HepG2 (cell line): ENCODE measurements around the gene RNASE12. TPM values are rescaled to one million over a fixed set of nuclear protein-coding genes. Genes with fewer than 3 reads are reported as not detected.
A peak's percentile ranks its signal among the peaks of the same experiment; 100 is the strongest.

Experiments
- AGO1 ChIP-seq: fragments of 200-400 bp; formaldehyde crosslinking; IDR thresholded peaks from 2 replicates; pipeline ENCODE4 v1.6.1; 2017; ENCODE audit warnings: mild to moderate bottlenecking, low read depth, low read length, moderate library complexity; ENCODE audit not compliant: poor library complexity, severe bottlenecking
- CENPT ChIP-seq: sonication (generic); formaldehyde crosslinking; IDR thresholded peaks from 2 replicates; pipeline ENCODE4 v1.8.0; 2022; ENCODE audit warnings: low read depth, mild to moderate bottlenecking, moderate library complexity, missing genetic modification reagents
- FOXO1 ChIP-seq: sonication (generic); formaldehyde crosslinking; IDR thresholded peaks from 2 replicates; pipeline ENCODE4 v1.4.0; 2020; ENCODE audit warnings: missing genetic modification reagents
- IKZF5 ChIP-seq: IDR thresholded peaks from 2 replicates; pipeline ENCODE4 v1.6.1; 2018; ENCODE audit warnings: missing genetic modification reagents, mild to moderate bottlenecking, missing compliant biosample characterization
- MED13 ChIP-seq: sonication (generic); formaldehyde crosslinking; IDR thresholded peaks from 2 replicates; pipeline ENCODE4 v1.5.0; 2020; ENCODE audit warnings: missing genetic modification reagents
- NKX3-1 ChIP-seq: sonication (generic); formaldehyde crosslinking; IDR thresholded peaks from 2 replicates; pipeline ENCODE4 v1.5.0; 2020; ENCODE audit warnings: missing genetic modification reagents
- NR2F6 ChIP-seq, 2 experiments: IDR thresholded peaks; 2 replicates each; pipeline ENCODE4 v1.6.1; 2016; ENCODE audit warnings: antibody characterized with exemption in 1 of 2, mild to moderate bottlenecking in 1 of 2
- SUZ12 ChIP-seq: fragments of 150-350 bp; IDR thresholded peaks from 2 replicates; pipeline ENCODE4 v1.6.1; 2014; ENCODE audit warnings: low read depth, low read length
- ZNF33B ChIP-seq: sonication (generic); formaldehyde crosslinking; IDR thresholded peaks from 2 replicates; pipeline ENCODE4 v1.5.1; 2020; ENCODE audit warnings: mild to moderate bottlenecking, missing genetic modification reagents
- ZNF496 ChIP-seq: sonication (generic); formaldehyde crosslinking; IDR thresholded peaks from 2 replicates; pipeline ENCODE4 v1.8.1; 2023; ENCODE audit warnings: mild to moderate bottlenecking, moderate library complexity, missing genetic modification reagents; ENCODE audit not compliant: insufficient replicate concordance
- ZNF543 ChIP-seq: sonication (generic); formaldehyde crosslinking; IDR thresholded peaks from 2 replicates; pipeline ENCODE4 v1.4.0; 2020; ENCODE audit warnings: mild to moderate bottlenecking, missing genetic modification reagents
- ZNF550 ChIP-seq: sonication (generic); formaldehyde crosslinking; IDR thresholded peaks from 2 replicates; pipeline ENCODE4 v1.4.0; 2020; ENCODE audit warnings: mild to moderate bottlenecking, missing genetic modification reagents, borderline replicate concordance
- ZNF598 ChIP-seq: sonication (generic); formaldehyde crosslinking; IDR thresholded peaks from 2 replicates; pipeline ENCODE4 v1.5.1; 2020; ENCODE audit warnings: mild to moderate bottlenecking, missing genetic modification reagents, borderline replicate concordance
- ZNF879 ChIP-seq: sonication (generic); formaldehyde crosslinking; IDR thresholded peaks from 2 replicates; pipeline ENCODE4 v1.8.1; 2023; ENCODE audit warnings: missing genetic modification reagents
- ZNF883 ChIP-seq: sonication (generic); formaldehyde crosslinking; IDR thresholded peaks from 2 replicates; pipeline ENCODE4 v1.5.1; 2020; ENCODE audit warnings: mild to moderate bottlenecking, missing genetic modification reagents; ENCODE audit errors: not compliant biosample characterization
- ZSCAN25 ChIP-seq: sonication (generic); formaldehyde crosslinking; IDR thresholded peaks from 2 replicates; pipeline ENCODE4 v1.8.0; 2022; ENCODE audit warnings: mild to moderate bottlenecking, missing genetic modification reagents
- polyA plus RNA-seq, 8 experiments: library from polyadenylated mRNA; depleted of rRNA in 3 of 8; stranded (reverse) in 7 of 8; unstranded in 1 of 8; fragments of >200 nt; fragmentation: Illumina TruSeq in 4 of 8; extraction: Trizol in 4 of 8; gene quantifications; 2 replicates each; pipeline versions ENCODE4 v1.2.1 to v1.2.3, GENCODE V29; 2011 to 2016; ENCODE audit warnings: low read depth in 4 of 8, missing spikeins in 1 of 8, mixed read lengths in 1 of 8; ENCODE audit not compliant: insufficient read depth in 1 of 8
- total RNA-seq, 5 experiments: library from RNA; depleted of rRNA; stranded (reverse); fragments of >200 nt; fragmentation: Illumina TruSeq; extraction: Trizol; gene quantifications; 2 replicates each; pipeline ENCODE4 v1.2.3, GENCODE V29; 2016; ENCODE audit warnings: low read depth in 1 of 5
- TF ChIP-seq, protein P1 (sequence below): sonication (generic); formaldehyde crosslinking; IDR thresholded peaks from 2 replicates; pipeline ENCODE4 v1.5.0; 2020; ENCODE audit warnings: mild to moderate bottlenecking, missing genetic modification reagents, moderate library complexity
- TF ChIP-seq, protein P2 (sequence below): sonication (generic); formaldehyde crosslinking; IDR thresholded peaks from 2 replicates; pipeline ENCODE4 v1.4.0; 2020; ENCODE audit warnings: missing genetic modification reagents
- TF ChIP-seq, protein P3 (sequence below): sonication (generic); formaldehyde crosslinking; IDR thresholded peaks from 2 replicates; pipeline ENCODE4 v1.4.0; 2020; ENCODE audit warnings: missing genetic modification reagents

RNASE12 gene
- total and polyA plus RNA-seq, 2 of the 13 experiments (the other 11 are each of a cell fraction or from before 2014, with no cell fraction given), result not detected

DNA sequence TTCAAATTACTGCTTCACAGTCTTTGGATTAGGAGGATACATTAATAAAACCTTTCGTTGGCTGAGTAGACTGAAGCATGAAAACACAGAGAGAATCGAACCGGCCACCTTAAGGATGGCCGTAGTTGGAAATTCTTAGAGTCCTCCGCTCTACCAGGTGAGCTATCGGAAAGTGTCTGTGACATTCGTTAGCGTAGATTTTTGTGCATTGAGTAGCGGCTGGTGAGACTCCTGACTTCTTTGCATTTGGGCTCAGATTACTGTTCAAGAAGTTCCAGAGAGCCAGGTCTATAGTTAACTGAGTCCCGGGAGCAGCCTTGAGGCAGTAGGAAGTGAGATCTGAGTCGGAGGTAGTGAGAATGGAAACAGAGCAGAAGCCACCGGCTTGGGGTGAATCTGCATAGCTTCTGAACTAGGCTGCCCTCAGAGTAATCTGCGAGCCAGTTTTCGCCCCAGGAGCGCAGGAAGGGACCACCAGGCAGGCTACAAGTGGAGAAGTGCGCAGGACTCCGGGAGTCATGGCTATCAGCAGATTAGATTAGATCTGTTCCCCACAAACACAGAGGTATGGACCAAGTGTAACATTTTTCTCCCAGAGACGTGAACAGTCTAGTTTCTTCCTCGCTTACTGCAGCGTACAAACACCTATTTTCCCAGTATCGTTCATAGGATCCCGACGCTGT is 39.3 kb upstream of the RNASE12 start (continued):
- TF ChIP-seq, protein P1, sequence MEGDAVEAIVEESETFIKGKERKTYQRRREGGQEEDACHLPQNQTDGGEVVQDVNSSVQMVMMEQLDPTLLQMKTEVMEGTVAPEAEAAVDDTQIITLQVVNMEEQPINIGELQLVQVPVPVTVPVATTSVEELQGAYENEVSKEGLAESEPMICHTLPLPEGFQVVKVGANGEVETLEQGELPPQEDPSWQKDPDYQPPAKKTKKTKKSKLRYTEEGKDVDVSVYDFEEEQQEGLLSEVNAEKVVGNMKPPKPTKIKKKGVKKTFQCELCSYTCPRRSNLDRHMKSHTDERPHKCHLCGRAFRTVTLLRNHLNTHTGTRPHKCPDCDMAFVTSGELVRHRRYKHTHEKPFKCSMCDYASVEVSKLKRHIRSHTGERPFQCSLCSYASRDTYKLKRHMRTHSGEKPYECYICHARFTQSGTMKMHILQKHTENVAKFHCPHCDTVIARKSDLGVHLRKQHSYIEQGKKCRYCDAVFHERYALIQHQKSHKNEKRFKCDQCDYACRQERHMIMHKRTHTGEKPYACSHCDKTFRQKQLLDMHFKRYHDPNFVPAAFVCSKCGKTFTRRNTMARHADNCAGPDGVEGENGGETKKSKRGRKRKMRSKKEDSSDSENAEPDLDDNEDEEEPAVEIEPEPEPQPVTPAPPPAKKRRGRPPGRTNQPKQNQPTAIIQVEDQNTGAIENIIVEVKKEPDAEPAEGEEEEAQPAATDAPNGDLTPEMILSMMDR (CRISPR knock-in tag), result 0 out of 2 replicates have a peak, but pooled peaks have one; percentile 14
- TF ChIP-seq CENPT (CRISPR knock-in tag), result no peak
- TF ChIP-seq MED13, result no peak
- 0 out of 2 replicates have a peak, but pooled peaks have one; percentile 22 for TF ChIP-seq NR2F6 (IDR thresholded peaks at IDR 0.05)
- no peak; the same call in 1 of the 2 replicates for TF ChIP-seq NR2F6 (CRISPR knock-in tag; IDR thresholded peaks at IDR 0.05)
- peak; percentile 63; the same call in 1 of the 2 replicates for TF ChIP-seq ZNF543 (CRISPR knock-in tag)
- TF ChIP-seq SUZ12, result no peak
- TF ChIP-seq ZNF33B (CRISPR knock-in tag), result no peak
- TF ChIP-seq, protein P2, sequence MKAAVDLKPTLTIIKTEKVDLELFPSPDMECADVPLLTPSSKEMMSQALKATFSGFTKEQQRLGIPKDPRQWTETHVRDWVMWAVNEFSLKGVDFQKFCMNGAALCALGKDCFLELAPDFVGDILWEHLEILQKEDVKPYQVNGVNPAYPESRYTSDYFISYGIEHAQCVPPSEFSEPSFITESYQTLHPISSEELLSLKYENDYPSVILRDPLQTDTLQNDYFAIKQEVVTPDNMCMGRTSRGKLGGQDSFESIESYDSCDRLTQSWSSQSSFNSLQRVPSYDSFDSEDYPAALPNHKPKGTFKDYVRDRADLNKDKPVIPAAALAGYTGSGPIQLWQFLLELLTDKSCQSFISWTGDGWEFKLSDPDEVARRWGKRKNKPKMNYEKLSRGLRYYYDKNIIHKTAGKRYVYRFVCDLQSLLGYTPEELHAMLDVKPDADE, result no peak
- 0 out of 2 replicates have a peak, but pooled peaks have one; percentile 32 for TF ChIP-seq ZSCAN25 (CRISPR knock-in tag)
- TF ChIP-seq FOXO1 (CRISPR knock-in tag), result no peak
- TF ChIP-seq, protein P3, sequence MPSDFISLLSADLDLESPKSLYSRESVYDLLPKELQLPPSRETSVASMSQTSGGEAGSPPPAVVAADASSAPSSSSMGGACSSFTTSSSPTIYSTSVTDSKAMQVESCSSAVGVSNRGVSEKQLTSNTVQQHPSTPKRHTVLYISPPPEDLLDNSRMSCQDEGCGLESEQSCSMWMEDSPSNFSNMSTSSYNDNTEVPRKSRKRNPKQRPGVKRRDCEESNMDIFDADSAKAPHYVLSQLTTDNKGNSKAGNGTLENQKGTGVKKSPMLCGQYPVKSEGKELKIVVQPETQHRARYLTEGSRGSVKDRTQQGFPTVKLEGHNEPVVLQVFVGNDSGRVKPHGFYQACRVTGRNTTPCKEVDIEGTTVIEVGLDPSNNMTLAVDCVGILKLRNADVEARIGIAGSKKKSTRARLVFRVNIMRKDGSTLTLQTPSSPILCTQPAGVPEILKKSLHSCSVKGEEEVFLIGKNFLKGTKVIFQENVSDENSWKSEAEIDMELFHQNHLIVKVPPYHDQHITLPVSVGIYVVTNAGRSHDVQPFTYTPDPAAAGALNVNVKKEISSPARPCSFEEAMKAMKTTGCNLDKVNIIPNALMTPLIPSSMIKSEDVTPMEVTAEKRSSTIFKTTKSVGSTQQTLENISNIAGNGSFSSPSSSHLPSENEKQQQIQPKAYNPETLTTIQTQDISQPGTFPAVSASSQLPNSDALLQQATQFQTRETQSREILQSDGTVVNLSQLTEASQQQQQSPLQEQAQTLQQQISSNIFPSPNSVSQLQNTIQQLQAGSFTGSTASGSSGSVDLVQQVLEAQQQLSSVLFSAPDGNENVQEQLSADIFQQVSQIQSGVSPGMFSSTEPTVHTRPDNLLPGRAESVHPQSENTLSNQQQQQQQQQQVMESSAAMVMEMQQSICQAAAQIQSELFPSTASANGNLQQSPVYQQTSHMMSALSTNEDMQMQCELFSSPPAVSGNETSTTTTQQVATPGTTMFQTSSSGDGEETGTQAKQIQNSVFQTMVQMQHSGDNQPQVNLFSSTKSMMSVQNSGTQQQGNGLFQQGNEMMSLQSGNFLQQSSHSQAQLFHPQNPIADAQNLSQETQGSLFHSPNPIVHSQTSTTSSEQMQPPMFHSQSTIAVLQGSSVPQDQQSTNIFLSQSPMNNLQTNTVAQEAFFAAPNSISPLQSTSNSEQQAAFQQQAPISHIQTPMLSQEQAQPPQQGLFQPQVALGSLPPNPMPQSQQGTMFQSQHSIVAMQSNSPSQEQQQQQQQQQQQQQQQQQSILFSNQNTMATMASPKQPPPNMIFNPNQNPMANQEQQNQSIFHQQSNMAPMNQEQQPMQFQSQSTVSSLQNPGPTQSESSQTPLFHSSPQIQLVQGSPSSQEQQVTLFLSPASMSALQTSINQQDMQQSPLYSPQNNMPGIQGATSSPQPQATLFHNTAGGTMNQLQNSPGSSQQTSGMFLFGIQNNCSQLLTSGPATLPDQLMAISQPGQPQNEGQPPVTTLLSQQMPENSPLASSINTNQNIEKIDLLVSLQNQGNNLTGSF (CRISPR knock-in tag), result no peak
- peak; percentile 52 for TF ChIP-seq IKZF5
- no peak for TF ChIP-seq ZNF496 (CRISPR knock-in tag)
- TF ChIP-seq ZNF598 (CRISPR knock-in tag), result peak; percentile 51; the same call in 1 of the 2 replicates
- TF ChIP-seq AGO1, result no peak
- TF ChIP-seq ZNF550 (CRISPR knock-in tag), result 0 out of 2 replicates have a peak, but pooled peaks have one; percentile 36
- TF ChIP-seq ZNF883, result no peak
- no peak for TF ChIP-seq ZNF879
- 0 out of 2 replicates have a peak, but pooled peaks have one; percentile 34 for TF ChIP-seq NKX3-1 (CRISPR knock-in tag)
